IPS-20b (cell line): Measurements from ENCODE around the gene CHD2.

ENCODE experiments used
- H3K27ac ChIP-seq: one replicate; pipeline ENCODE4 v1.5.1; 2013; ENCODE audit warnings: low read length
- H3K27me3 ChIP-seq: 2 replicates; pipeline ENCODE4 v1.6.1; 2013; ENCODE audit warnings: mild to moderate bottlenecking, low read length, inconsistent platforms; ENCODE audit not compliant: insufficient read depth
- H3K36me3 ChIP-seq: 2 replicates; pipeline ENCODE4 v1.6.1; 2013; ENCODE audit warnings: low read depth, mild to moderate bottlenecking, inconsistent platforms, low read length, moderate library complexity; ENCODE audit not compliant: insufficient read depth
- H3K4me1 ChIP-seq: 2 replicates; pipeline ENCODE4 v1.6.1; 2013; ENCODE audit warnings: mild to moderate bottlenecking, control low read depth, inconsistent platforms, low read length, moderate library complexity; ENCODE audit not compliant: insufficient read depth
- H3K4me3 ChIP-seq: 2 replicates; pipeline ENCODE4 v1.5.1; 2013; ENCODE audit warnings: mild to moderate bottlenecking, low read length, inconsistent platforms
- H3K9ac ChIP-seq: 2 replicates; pipeline ENCODE4 v1.6.1; 2013; ENCODE audit warnings: low read depth, mild to moderate bottlenecking, inconsistent platforms, low read length, moderate library complexity
- H3K9me3 ChIP-seq: 2 replicates; pipeline ENCODE4 v1.6.1; 2013; ENCODE audit warnings: mild to moderate bottlenecking, low read depth, low read length, inconsistent platforms; ENCODE audit not compliant: insufficient read depth

The CHD2 gene

DNA sequence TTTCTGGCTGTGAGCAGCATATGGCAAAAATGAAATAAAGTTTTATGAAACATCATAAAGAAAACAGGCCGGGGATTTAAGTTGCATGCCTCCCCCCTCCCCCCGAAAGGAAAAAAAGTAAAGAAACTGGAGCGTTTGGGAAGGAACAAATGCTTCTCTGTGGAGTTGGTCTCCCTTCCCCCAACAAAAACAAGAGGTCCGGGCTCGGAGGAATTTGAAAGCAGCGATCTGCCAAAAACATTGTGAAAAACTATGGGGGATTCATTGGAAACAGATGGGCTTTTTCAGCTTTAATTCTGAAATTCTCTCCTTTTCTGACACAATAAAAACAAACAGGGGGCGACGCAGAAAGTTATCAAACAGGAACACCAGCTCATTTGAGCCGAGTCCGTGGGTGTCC, 171.9 kb downstream of the CHD2 start:
- Histone ChIP-seq H3K4me3 (peak overlapping the region; percentile 80), H3K4me1 (peaks cover 32% of the 10 kb centered on the region), H3K27ac (peak overlapping the region; percentile 78), H3K9me3 (no peaks in the 10 kb centered on the region), H3K36me3 (peaks cover 24% of the 10 kb centered on the region), H3K27me3 (peaks cover 21% of the 10 kb centered on the region), H3K9ac (peak overlapping the region; percentile 83)

DNA sequence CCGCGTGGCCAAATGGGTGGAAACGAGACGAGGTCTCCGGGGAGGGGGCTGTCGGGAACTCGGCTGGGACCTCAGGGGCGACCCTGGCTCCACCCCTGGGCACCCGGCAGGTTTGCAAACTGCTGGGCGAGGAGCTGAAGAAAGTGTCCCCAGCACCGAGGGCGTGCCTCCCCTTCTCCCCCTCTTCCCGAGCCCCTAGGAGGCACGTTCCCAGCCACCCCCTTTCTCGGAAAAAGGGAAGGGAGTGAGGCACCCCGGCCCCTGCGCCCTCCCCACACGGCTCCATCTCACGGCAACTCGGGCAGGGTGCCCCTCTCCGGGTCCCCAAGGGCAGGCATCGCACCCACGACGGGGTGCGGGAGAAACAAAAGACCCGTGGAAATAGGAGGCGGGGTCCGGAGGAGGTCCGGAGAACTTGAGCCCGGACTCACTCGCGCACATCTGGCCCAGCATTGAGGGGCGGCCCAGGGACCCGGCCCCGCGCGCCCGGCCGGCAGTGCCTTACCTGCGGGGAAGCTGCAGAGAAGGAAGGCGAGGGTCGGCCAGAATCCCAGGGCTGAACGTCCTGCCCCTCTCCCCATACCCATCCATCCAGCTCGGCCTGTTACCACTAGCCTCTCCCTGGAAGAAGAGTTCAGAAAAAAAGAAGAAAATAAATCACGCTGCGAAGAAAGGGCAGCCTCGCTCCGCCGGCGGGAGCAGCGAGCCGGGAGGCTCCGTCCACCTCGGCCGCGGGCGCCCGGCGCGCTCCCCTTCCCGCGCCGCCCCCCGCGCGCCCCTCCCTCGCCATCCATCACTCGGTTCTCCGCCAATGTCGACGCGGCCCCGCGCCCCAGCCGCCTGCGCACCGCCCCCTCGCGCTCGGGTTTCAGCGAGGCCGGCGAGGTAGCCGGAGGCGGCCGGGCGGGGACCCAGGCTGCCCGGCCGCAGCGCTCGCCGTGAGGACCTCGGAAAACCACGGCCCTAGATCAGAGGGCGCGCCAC, 172.6 kb downstream of the CHD2 start:
- Histone ChIP-seq H3K36me3 (peaks cover 24% of the 10 kb centered on the region), H3K27ac (peak overlapping the region; percentile 78)

DNA sequence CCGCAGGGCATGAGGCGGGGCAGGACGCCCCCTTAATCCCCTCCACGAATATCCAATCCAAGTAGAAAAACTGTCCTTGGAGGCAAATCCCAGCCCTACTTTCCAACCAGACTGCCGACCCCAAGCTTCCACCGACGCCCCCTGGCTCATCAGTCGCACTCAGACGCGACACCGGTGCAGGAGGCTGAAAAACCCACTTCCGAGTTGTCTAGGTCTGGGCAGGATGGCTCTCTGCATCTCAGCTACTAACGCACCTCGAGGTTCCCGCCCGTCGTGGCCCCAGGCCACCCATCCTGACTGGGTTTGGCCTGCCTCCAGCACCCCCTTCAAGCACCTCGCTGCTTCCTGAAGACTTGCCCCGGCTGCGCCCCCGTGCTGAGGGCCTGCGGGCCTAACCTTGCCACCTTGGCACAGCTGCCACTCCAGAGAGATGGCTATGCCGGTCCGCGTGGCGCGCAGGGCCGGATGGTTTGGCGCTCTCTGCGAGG, 173.4 kb downstream of the CHD2 start:
- peak overlapping the region; percentile 73; the same call in 1 of the 2 replicates for H3K9ac ChIP-seq
- no peak overlapping the region for H3K27ac ChIP-seq
- H3K4me3 ChIP-seq, result peak overlapping the region; percentile 80
- peaks cover 22% of the 10 kb centered on the region for H3K36me3 ChIP-seq
- H3K4me1 ChIP-seq, result peaks cover 29% of the 10 kb centered on the region
- no peaks in the 10 kb centered on the region for H3K9me3 ChIP-seq
- peaks cover 21% of the 10 kb centered on the region for H3K27me3 ChIP-seq

More for the DNA sequence above, 172.6 kb downstream of the CHD2 start:
- Histone ChIP-seq H3K9me3 (no peaks in the 10 kb centered on the region), H3K4me3 (peak overlapping the region; percentile 80), H3K27me3 (peaks cover 21% of the 10 kb centered on the region), H3K9ac (peak overlapping the region; percentile 83), H3K4me1 (peaks cover 32% of the 10 kb centered on the region)

DNA sequence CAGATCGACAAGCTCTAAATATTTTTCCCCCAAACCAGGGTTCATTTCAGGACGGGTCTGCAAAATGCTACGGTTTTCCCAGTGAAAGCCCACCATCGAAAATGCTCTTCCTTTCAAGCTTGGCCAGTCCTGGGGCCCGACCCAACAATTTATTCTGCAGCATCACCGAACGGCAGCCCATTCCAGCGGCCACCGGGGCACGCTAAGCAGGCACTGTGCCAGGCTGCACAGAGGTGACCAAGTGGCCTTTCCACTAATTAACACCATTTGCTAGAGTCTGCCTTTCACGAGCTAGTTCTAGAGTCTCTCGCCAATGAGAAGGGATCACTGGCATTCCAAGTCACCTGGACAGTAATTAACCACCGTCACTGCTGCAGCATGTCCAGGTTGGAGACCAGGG, 174.5 kb downstream of the CHD2 start:
- H3K4me1 ChIP-seq, result peaks cover 21% of the 10 kb centered on the region
- peaks cover 12% of the 10 kb centered on the region for H3K36me3 ChIP-seq
- H3K4me3 ChIP-seq, result no peak overlapping the region
- peaks cover 21% of the 10 kb centered on the region for H3K27me3 ChIP-seq
- H3K27ac ChIP-seq, result no peak overlapping the region
- no peak overlapping the region for H3K9ac ChIP-seq
- no peaks in the 10 kb centered on the region for H3K9me3 ChIP-seq

DNA sequence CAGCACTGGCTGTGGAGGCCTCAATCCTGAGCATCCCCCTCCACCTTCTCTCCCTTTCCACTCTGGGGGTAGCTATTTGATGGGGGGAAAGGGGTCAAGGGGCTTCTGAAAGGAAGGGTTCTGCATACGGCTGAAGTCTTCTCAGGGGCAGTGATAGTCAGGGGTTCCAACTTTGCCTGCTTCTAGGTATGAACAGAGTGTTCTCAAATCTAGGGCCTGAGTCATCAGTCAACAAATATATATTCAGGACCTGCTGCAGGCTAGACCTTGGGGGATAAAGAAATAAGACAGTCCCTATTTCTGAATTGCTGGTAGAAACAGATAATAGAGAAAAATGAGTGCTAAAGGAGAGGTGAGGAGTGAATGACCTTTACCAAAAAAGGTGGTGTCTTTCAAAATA, 176.1 kb downstream of the CHD2 start:
- H3K36me3 ChIP-seq, result no peaks in the 10 kb centered on the region
- H3K27me3 ChIP-seq, result peaks cover 21% of the 10 kb centered on the region
- H3K4me3 ChIP-seq, result no peak overlapping the region
- no peak overlapping the region for H3K27ac ChIP-seq
- peaks cover 5% of the 10 kb centered on the region; the same call in 1 of the 2 replicates for H3K4me1 ChIP-seq
- no peaks in the 10 kb centered on the region for H3K9me3 ChIP-seq
- no peak overlapping the region for H3K9ac ChIP-seq

DNA sequence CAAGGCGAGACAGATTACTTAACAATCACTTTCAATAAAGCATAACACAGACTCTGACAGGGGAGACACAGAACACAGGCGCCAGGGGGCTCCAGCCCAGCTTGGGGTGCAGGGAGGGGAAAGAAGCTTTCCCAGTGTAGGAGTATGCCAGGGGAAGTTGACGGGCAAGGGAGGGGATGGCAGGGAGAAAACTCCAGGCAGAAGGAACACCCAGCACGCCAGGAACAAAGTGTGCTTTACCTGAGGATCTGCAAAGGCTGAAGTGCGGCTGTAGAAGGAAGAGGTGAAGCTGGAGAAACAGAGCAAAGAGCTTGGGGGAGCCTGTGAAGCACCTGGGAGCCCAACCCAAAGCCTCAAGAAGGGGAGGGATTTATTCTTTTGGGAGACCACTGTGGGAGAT, 176.8 kb downstream of the CHD2 start:
- Histone ChIP-seq H3K4me1 (peaks cover 3% of the 10 kb centered on the region; the same call in 1 of the 2 replicates), H3K9ac (no peak overlapping the region), H3K9me3 (no peaks in the 10 kb centered on the region), H3K27ac (no peak overlapping the region), H3K27me3 (peaks cover 21% of the 10 kb centered on the region), H3K4me3 (no peak overlapping the region), H3K36me3 (no peaks in the 10 kb centered on the region)
